ENCODE data around the gene TMEM45B. TPM values are rescaled to one million over a fixed set of nuclear protein-coding genes. Genes with fewer than 3 reads are reported as not detected.
"Not testable (repeated sequence)": the region's sequence is repeated elsewhere in the genome, so short reads cannot be mapped to it uniquely, and the experiment has no call there.

The TMEM45B gene
- total RNA-seq, 2 donors from 2014 or later: not detected

DNA sequence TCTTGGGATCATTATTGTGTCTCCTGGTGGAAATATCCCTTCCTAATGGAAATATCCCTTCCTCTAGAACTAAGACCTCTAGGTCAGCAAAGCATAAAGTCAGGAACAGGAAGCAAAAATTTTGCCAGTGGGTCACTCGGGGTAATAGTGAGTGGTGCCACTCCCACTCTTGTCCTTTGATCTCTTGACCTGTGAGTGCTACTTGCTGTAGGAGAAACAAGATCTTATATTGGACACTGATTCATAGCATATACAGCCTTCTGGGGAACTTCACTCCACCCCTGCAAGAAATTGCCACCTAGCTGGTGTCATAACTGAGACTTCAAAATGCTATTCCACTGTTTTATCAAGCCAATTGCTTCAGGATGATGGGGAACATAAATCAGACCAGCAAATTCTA is 44.7 kb upstream of the TMEM45B start:
- ATAC-seq (ENCODE audit: insufficient number of reproducible peaks, low FRiP score, low read depth) (no peak), DNase-seq (ENCODE audit: low spot score) (no peak)
- no peaks in the 10 kb centered on the region for H3K4me1 ChIP-seq (ENCODE audit: control insufficient read depth in 1 of 2, low read depth in 2 of 2)
- H3K36me3 ChIP-seq: no peaks in the 10 kb centered on the region
- no peak overlapping the region for H3K27ac ChIP-seq
- H3K27me3 ChIP-seq (replicated peaks; ENCODE audit: insufficient read depth): no peaks in the 10 kb centered on the region
- H3K4me3 ChIP-seq: no peak overlapping the region
- TF ChIP-seq, protein P1, sequence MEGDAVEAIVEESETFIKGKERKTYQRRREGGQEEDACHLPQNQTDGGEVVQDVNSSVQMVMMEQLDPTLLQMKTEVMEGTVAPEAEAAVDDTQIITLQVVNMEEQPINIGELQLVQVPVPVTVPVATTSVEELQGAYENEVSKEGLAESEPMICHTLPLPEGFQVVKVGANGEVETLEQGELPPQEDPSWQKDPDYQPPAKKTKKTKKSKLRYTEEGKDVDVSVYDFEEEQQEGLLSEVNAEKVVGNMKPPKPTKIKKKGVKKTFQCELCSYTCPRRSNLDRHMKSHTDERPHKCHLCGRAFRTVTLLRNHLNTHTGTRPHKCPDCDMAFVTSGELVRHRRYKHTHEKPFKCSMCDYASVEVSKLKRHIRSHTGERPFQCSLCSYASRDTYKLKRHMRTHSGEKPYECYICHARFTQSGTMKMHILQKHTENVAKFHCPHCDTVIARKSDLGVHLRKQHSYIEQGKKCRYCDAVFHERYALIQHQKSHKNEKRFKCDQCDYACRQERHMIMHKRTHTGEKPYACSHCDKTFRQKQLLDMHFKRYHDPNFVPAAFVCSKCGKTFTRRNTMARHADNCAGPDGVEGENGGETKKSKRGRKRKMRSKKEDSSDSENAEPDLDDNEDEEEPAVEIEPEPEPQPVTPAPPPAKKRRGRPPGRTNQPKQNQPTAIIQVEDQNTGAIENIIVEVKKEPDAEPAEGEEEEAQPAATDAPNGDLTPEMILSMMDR (IDR thresholded peaks at IDR 0.05): no peak
- no peaks in the 10 kb centered on the region for H3K9me3 ChIP-seq

DNA sequence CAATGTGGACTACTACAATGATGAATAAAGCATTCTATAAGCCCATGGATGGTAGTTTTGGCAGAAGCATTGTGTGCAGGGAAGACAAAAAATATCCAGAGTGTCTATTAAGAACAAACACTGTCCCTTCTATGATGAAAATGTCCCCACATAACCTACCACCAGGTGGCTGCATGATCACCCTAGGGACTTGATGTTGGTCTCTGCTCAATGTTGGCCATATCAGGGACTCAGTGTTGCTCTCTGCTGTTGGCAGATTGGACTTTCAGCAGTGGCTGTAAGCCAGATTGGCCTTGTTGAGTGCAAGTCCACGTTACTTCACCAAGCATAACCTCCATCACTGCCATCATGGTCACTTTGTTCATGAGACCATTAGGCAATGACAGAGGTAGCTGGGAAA is 44.2 kb upstream of the TMEM45B start:
- H3K4me1 ChIP-seq (ENCODE audit: control insufficient read depth in 1 of 2, low read depth in 2 of 2); H3K9me3 ChIP-seq; ATAC-seq (ENCODE audit: insufficient number of reproducible peaks, low FRiP score, low read depth); H3K36me3 ChIP-seq; H3K27ac ChIP-seq; H3K27me3 ChIP-seq (replicated peaks; ENCODE audit: insufficient read depth); DNase-seq (ENCODE audit: low spot score); H3K4me3 ChIP-seq: not testable (repeated sequence)

DNA sequence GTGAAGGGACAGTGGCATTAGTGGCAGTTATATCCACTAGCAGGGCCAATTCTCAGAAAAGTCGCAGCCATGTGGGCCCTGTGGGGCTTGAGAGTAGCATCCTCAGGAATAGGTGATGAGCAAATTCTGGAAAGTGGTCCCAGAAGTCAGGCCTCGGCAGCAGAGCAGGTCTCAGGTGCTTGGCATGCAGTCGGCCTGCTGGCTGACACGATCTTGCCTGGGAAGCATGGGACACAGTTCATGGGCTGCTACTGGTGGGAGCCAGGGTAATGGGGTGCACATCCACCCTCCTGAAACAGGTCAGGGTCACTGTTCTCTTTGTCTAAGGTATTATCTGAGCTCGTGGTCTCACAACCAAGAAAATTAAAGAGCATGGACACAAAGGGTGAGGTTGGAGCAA is 36.8 kb upstream of the TMEM45B start:
- Histone ChIP-seq H3K4me3 (no peak overlapping the region), H3K36me3 (no peaks in the 10 kb centered on the region), H3K27ac (no peak overlapping the region), H3K9me3 (no peaks in the 10 kb centered on the region), H3K27me3 (replicated peaks; ENCODE audit: insufficient read depth) (no peaks in the 10 kb centered on the region), H3K4me1 (ENCODE audit: control insufficient read depth in 1 of 2, low read depth in 2 of 2) (no peaks in the 10 kb centered on the region)
- TF ChIP-seq, protein P1 (IDR thresholded peaks at IDR 0.05): no peak
- no peak for DNase-seq (ENCODE audit: low spot score)
- ATAC-seq (ENCODE audit: insufficient number of reproducible peaks, low FRiP score, low read depth): no peak

DNA sequence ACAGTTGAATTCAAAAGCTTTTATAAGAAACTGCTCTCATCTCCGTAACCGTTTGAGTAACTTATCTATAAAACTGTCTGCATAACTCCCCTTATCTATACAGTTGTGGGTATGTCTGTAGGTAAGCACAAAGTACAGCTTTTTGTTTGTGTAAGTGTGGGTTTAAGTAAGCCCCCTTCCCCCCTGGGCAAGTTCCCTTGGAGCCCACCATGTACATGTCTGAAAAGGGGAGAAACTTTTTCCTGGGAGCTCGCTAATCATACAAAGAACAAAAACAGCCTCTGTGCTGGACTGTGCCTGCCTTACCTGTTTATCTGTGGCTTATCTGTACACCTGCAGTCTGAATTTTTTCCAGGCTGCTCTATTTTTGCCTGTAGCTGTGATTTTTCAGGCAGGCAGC is 36.3 kb upstream of the TMEM45B start:
- Histone ChIP-seq H3K4me1 (ENCODE audit: control insufficient read depth in 1 of 2, low read depth in 2 of 2) (no peaks in the 10 kb centered on the region), H3K9me3 (no peaks in the 10 kb centered on the region), H3K27ac (no peak overlapping the region), H3K4me3 (no peak overlapping the region), H3K27me3 (replicated peaks; ENCODE audit: insufficient read depth) (no peaks in the 10 kb centered on the region), H3K36me3 (no peaks in the 10 kb centered on the region)
- TF ChIP-seq, protein P1 (IDR thresholded peaks at IDR 0.05): no peak
- DNase-seq (ENCODE audit: low spot score) (no peak), ATAC-seq (ENCODE audit: insufficient number of reproducible peaks, low FRiP score, low read depth) (no peak)

DNA sequence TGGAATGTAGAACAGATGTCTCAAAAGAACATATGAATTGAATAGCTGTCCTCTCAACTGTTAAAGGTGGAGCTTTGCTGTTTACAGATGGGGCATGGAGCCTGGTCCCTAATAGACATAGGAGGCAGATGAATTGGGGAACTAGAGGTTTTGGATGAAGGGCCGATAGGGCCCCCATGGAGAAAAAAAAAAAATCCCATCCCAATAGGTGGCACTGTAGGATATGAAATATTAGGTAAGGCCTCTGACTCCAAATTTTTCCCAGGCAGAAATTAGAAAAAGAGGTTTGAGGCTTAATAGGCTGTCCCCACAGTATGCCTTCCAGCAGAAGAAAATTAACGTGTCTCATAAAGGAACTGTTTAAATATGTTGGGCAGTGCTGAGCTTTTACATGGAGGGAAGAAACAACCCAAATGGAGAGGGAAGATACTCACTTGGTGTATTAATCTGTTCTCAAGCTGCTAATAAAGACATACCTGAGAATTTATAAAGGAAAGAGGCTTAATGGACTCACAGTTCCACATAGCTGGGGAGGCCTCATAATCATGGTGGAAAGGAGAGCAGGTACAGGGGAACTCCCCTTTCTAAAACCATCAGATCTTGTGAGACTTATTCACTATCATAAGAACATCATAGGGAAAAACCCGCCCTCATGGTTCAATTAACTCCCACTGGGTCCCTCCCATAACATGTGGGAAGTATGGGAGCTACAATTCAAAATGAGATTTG is 30.1 kb upstream of the TMEM45B start:
- no peaks in the 10 kb centered on the region for H3K36me3 ChIP-seq

DNA sequence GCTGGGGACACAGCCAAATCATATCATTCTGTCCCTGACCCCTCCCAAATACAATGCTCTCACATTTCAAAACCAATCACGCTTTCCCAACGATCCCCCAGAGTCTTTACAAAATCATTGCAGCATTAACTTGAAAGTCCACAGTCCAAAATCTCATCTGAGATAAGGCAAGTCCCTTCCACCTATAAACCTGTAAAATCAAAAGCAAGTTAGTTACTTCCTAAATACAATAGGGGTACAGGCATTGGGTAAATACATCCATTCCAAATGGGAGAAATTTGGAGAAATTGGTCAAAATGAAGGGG is 29.6 kb upstream of the TMEM45B start:
- DNase-seq (ENCODE audit: low spot score); H3K27me3 ChIP-seq (replicated peaks; ENCODE audit: insufficient read depth); H3K36me3 ChIP-seq; ATAC-seq (ENCODE audit: insufficient number of reproducible peaks, low FRiP score, low read depth); H3K4me3 ChIP-seq; H3K9me3 ChIP-seq; H3K27ac ChIP-seq; H3K4me1 ChIP-seq (ENCODE audit: control insufficient read depth in 1 of 2, low read depth in 2 of 2): not testable (repeated sequence)

More for the DNA sequence above, 30.1 kb upstream of the TMEM45B start:
- no peak overlapping the region for H3K4me3 ChIP-seq
- H3K27me3 ChIP-seq (replicated peaks; ENCODE audit: insufficient read depth): no peaks in the 10 kb centered on the region
- ATAC-seq (ENCODE audit: insufficient number of reproducible peaks, low FRiP score, low read depth) (no peak), DNase-seq (ENCODE audit: low spot score) (no peak)
- H3K9me3 ChIP-seq: no peaks in the 10 kb centered on the region
- H3K4me1 ChIP-seq (ENCODE audit: control insufficient read depth in 1 of 2, low read depth in 2 of 2): no peaks in the 10 kb centered on the region
- no peak overlapping the region for H3K27ac ChIP-seq
- TF ChIP-seq, protein P1 (IDR thresholded peaks at IDR 0.05): no peak

Data from thoracic aorta (tissue), 2 donors.